H1 (cell line): ENCODE results near the gene MFGE8. TPM values are rescaled to one million over a fixed set of nuclear protein-coding genes. Genes with fewer than 3 reads are reported as not detected.

Experiments used
- POLR2AphosphoS5 ChIP-seq: IDR thresholded peaks from 2 replicates; pipeline ENCODE4 v1.6.1; 2011; ENCODE audit warnings: low read depth, low read length
- TAF1 ChIP-seq: IDR thresholded peaks from 2 replicates; pipeline ENCODE4 v1.6.1; 2011; ENCODE audit warnings: mild to moderate bottlenecking, low read depth, low read length
- polyA plus RNA-seq, 7 experiments: library from polyadenylated mRNA; depleted of rRNA in 3 of 7; stranded (reverse) in 5 of 7; unstranded in 2 of 7; fragments of >200 nt in 5 of 7; fragments of 200-250 nt in 2 of 7; gene quantifications; 1 replicate in 5 of 7; 2 replicates in 1 of 7; 4 replicates in 1 of 7; pipeline versions ENCODE4 v1.2.1 to v1.2.3, GENCODE V29; 2011 to 2013; ENCODE audit warnings: missing spikeins in 2 of 7, mixed read lengths in 2 of 7
- total RNA-seq: library from RNA; stranded (reverse); fragmentation: NEBNext Ultra II Directional; extraction: Animal tissue kit (Norgen Biotek cat#: 25700); gene quantifications from 2 replicates; pipeline ENCODE4 v1.2.1, GENCODE V29; 2021

MFGE8 gene
- total and polyA plus RNA-seq, 2 of the 8 experiments (the other 6 are each of a cell fraction or from before 2014, with no cell fraction given): 1,237 to 2,117 TPM

DNA sequence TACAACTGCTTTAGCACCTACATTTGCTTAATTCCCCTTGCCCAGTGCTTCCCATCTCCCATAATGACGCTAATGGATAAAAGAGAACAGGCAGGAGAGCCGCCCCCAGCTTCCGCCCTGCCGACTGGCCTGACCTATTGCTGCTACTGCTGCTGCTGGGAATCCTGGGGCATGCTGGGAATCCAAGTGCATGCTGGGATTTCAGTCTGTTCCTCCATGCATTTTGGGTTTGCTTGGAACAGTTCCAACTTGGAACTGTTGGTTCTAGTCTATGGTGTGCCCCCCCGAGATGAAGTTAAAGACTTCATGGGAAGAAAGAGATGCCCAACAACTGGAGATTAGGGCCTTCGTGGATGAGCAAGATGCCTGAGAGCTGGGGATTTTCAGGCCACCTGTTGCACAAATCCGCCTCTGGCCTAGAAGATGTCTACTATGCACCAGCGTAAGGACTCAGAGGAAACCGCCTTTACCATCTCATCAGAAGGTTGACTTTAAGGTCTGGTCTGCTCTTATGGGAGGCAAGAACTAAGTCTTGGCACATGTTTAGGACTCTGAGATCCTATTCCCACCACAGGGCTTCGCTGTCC lies 46.8 kb downstream of the MFGE8 start (continued):
- TF ChIP-seq POLR2AphosphoS5 (no peak), TAF1 (no peak)
